Skeletal muscle tissue (tissue), 4 donors: ENCODE results near the gene DPYD. TPM values are rescaled to one million over a fixed set of nuclear protein-coding genes. Genes with fewer than 3 reads are reported as not detected.

ENCODE experiments used
- H3K27ac ChIP-seq: one replicate; pipeline ENCODE4 v1.7.0; 2013; ENCODE audit warnings: mild to moderate bottlenecking, low read depth, low read length, inconsistent platforms
- H3K27me3 ChIP-seq, 3 donors: one replicate each; pipeline ENCODE4 v1.7.0; 2013; ENCODE audit warnings: low read length in 3 of 3; ENCODE audit not compliant: control insufficient read depth in 3 of 3, insufficient read depth in 3 of 3
- H3K36me3 ChIP-seq, 3 donors: one replicate each; pipeline ENCODE4 v1.7.0; 2013; ENCODE audit warnings: low read length in 3 of 3; ENCODE audit not compliant: control insufficient read depth in 3 of 3, insufficient read depth in 3 of 3
- H3K4me1 ChIP-seq, 3 donors: one replicate each; pipeline ENCODE4 v1.7.0; 2013; ENCODE audit warnings: low read length in 3 of 3, mild to moderate bottlenecking in 3 of 3; ENCODE audit not compliant: control insufficient read depth in 3 of 3, insufficient read depth in 3 of 3
- H3K4me3 ChIP-seq, 3 donors: one replicate each; pipeline ENCODE4 v1.7.0; 2013; ENCODE audit warnings: low read length in 3 of 3
- H3K9ac ChIP-seq, 3 donors: one replicate each; pipeline ENCODE4 v1.7.0; 2013; ENCODE audit warnings: low read length in 3 of 3, mild to moderate bottlenecking in 3 of 3, moderate library complexity in 2 of 3, low read depth in 1 of 3
- H3K9me3 ChIP-seq, 3 donors: one replicate each; pipeline ENCODE4 v1.7.0; 2013; ENCODE audit warnings: low read length in 3 of 3; ENCODE audit not compliant: control insufficient read depth in 3 of 3
- total RNA-seq: library from RNA; depleted of rRNA; stranded (reverse); fragments of >200 nt; gene quantifications from one replicate; pipeline ENCODE4 v1.2.3, GENCODE V29; 2014
- donor health status: Osteomylitis.

Gene DPYD
- total RNA-seq, 1 donor from 2014 or later: 18.8 TPM

DNA sequence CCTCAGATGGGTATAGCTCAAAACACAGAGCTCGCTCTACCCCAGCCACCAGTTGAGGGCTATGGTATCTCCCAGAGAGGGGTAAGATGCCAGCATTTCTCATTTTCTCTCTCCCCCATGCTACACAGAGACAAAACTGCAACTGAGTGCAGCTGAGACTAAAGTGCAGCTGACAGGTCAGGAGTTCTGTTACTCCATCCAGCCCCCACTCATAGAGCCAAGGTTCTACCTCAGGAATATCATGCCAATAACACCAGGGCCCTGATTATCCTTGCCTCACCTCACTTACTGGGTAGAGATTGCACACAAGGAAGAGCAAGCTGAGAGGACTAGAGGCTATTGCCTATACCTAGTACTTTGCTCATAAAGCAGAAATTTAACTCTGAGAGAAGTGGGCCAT, 34.6 kb downstream of the DPYD start:
- Histone ChIP-seq H3K4me1 (no peaks in the 10 kb centered on the region), H3K9ac (no peak overlapping the region), H3K27ac (no peak overlapping the region), H3K27me3 (no peaks in the 10 kb centered on the region), H3K4me3 (no peak overlapping the region), H3K36me3 (peaks cover 0 to 4% (median 2%) of the 10 kb centered on the region in 3 donors), H3K9me3 (peaks cover 0 to 3% (median 0%) of the 10 kb centered on the region in 3 donors)

DNA sequence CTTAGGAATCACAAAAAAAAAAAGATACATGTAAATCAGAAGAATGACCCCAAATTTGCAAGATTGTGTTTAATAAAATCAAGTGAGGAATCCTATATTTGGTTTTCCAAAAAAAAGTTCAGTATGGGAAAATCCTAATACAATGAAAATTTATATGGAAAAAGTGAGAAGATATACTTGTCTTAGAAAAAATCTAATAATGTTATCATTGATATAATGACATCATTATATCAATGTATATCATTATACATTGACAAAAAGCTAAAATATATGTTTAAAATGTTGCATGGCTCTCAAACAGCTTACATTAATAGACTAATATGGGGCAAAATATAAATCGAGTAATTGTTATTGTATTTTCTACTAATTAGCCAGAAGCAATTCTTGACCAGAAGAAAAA, 37.0 kb downstream of the DPYD start:
- Histone ChIP-seq H3K9me3 (peaks cover 0 to 3% (median 0%) of the 10 kb centered on the region in 3 donors), H3K4me1 (no peaks in the 10 kb centered on the region), H3K27ac (no peak overlapping the region), H3K27me3 (no peaks in the 10 kb centered on the region), H3K4me3 (no peak overlapping the region), H3K9ac (no peak overlapping the region), H3K36me3 (peaks cover 0 to 4% (median 4%) of the 10 kb centered on the region in 3 donors)

DNA sequence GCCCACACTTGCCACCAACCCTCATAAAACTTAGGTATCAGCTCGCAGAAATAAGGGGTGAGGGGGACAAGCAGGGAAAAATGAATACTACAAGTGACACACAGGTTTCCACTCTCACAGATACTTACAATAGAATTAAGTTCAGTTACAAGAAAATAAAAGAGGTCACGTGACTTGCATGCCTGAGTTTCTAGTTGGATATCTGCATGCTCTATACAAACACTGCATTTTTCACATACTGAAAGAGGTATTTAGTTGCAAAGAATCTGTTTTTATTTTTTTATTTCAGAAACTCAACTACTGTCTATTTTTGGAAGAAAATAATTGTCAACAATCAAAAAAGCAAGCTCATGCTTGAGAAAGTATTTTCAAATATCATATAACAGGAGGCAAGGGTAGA, 43.5 kb downstream of the DPYD start:
- no peaks in the 10 kb centered on the region for H3K4me1 ChIP-seq
- no peak overlapping the region for H3K27ac ChIP-seq
- H3K36me3 ChIP-seq: peaks cover 0 to 4% (median 4%) of the 10 kb centered on the region in 3 donors
- no peak overlapping the region for H3K4me3 ChIP-seq
- no peak overlapping the region for H3K9ac ChIP-seq
- H3K9me3 ChIP-seq: no peaks in the 10 kb centered on the region
- H3K27me3 ChIP-seq: no peaks in the 10 kb centered on the region

DNA sequence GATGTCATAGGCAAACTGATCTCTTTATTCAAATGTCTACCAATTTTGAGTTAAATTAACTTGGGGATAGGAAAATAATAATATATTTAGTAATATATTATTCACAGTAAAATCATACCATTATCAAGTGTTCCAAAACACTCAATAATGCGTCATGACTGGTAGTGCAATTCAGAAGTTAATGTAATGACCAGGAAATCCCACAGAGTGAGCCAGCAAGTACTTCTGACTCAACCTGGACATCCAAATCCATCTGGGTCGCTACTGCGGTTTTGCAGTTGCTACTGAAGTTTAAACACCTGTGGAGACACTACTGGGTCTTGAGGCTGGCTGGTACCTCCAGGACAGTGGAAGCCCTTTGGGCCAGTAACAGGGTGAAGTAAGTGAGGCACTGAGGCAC, 44.8 kb downstream of the DPYD start:
- Histone ChIP-seq H3K4me1 (no peaks in the 10 kb centered on the region), H3K9me3 (no peaks in the 10 kb centered on the region), H3K27ac (no peak overlapping the region), H3K27me3 (no peaks in the 10 kb centered on the region), H3K4me3 (no peak overlapping the region), H3K36me3 (peaks cover 0 to under 1% (median 0%) of the 10 kb centered on the region in 3 donors), H3K9ac (no peak overlapping the region)

DNA sequence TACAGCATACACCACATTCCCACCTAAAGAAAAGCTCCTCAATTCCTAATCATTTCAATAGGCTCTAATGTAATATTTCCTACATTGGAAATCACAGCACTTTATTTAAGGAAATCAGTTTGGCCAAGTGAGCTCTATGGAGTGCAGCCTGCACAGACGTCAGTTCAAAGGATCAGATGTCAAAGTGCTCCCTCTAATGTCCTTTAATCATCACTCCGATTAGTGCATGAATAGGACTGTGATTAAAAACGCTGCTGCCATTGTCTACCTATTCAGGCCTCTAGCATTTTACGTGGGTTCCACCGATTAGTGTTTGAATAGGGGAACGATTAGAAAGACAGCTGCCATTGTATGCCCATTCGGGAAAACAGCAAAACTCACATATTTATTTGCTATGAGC, 50.2 kb downstream of the DPYD start:
- Histone ChIP-seq H3K27ac (no peak overlapping the region), H3K9me3 (no peaks in the 10 kb centered on the region), H3K9ac (no peak overlapping the region), H3K4me1 (no peaks in the 10 kb centered on the region), H3K36me3 (no peaks in the 10 kb centered on the region), H3K27me3 (no peaks in the 10 kb centered on the region), H3K4me3 (no peak overlapping the region)

DNA sequence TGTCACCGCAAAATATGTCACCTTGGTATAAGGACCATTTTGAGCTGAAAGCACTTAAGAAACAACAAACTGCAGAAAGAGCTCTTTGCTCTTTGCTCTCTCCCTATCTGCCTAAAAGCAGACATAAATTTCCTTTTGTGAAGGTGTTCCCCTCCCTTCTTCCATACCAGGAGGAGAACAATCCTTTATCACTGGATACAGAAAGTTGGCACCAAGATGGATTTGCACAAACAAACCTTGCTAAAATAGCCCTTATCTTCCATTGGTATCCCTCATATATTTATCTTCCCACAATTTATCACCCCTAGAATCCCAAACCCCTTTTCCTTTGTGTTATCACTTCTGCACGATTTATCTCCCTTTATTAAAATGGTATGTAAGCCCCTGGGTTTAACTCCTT, 51.4 kb downstream of the DPYD start:
- Histone ChIP-seq H3K9me3 (no peaks in the 10 kb centered on the region), H3K4me3 (no peak overlapping the region), H3K27me3 (no peaks in the 10 kb centered on the region), H3K27ac (no peak overlapping the region), H3K36me3 (no peaks in the 10 kb centered on the region), H3K4me1 (peaks cover 0 to 6% (median 0%) of the 10 kb centered on the region in 3 donors), H3K9ac (no peak overlapping the region)

DNA sequence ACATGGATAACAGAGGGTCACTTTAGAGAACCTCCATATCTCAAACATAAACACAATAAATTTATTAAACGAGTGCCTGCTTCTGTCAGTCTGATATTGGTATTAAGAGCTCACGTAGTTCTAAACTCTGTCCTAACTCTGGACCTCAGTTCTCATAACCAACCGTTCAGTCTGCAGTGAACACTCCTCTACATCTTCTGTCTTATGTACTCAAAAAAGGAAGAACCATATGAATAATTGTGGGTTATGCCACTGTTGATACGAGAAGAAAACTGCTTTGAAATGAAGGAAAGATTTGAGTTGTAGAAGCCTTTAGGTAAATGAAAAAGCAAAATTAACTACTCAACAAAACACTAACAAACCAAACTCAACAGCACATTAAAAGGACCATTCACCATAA, 53.7 kb downstream of the DPYD start:
- no peaks in the 10 kb centered on the region for H3K36me3 ChIP-seq

DNA sequence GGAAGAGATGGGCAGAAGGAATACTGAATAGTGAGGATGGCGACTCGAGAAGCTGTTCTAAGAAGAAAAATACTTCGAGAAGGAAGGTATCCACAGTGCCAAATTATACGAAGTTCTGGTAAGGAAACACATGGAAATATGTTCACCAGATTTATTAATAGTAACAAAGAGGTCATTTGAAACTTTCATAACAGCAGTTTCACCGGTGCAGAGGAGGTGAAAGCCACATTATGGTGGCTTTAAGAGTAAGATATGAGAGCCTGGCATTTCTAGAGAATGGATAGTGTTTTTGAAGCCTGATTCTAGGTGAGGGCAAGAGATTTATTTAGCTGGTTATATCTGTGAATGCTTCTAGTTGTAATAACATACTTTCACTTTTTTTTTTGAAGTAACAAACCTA, 56.2 kb downstream of the DPYD start:
- Histone ChIP-seq H3K36me3 (no peaks in the 10 kb centered on the region), H3K27ac (peak overlapping the region; percentile 26), H3K27me3 (no peaks in the 10 kb centered on the region), H3K9me3 (no peaks in the 10 kb centered on the region), H3K4me1 (peaks cover 0 to 6% (median 0%) of the 10 kb centered on the region in 3 donors), H3K4me3 (peak overlapping the region; percentile 2 to 50 (median 3)), H3K9ac (peak overlapping the region in 1 of 3 donors; percentile 9)

More for the DNA sequence above, 53.7 kb downstream of the DPYD start:
- Histone ChIP-seq H3K9me3 (no peaks in the 10 kb centered on the region), H3K9ac (no peak overlapping the region), H3K4me1 (peaks cover 0 to 6% (median 0%) of the 10 kb centered on the region in 3 donors), H3K27me3 (no peaks in the 10 kb centered on the region), H3K4me3 (no peak overlapping the region), H3K27ac (no peak overlapping the region)

DNA sequence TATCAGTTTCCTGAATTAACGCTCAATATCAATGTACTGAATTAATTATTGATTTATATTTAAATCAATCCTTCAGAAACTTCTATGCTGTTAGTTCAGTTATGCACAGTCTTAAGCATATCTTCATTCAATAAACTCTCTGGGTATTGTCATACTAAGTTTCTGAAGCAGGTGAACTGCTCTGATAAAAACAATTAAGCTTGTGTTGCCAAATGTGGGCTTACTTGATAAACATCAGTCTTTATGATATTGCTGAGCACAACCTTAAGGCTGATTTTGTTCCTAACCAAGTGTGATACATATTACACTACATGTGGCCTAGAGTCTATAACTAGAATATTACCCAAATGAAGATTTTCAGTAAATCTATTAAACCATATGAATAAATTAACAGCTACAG, 67.6 kb downstream of the DPYD start:
- H3K9me3 ChIP-seq: no peaks in the 10 kb centered on the region
- H3K9ac ChIP-seq: no peak overlapping the region
- no peaks in the 10 kb centered on the region for H3K27me3 ChIP-seq
- no peaks in the 10 kb centered on the region for H3K36me3 ChIP-seq
- no peak overlapping the region for H3K4me3 ChIP-seq
- H3K27ac ChIP-seq: no peak overlapping the region
- H3K4me1 ChIP-seq: peaks cover 0 to 8% (median 0%) of the 10 kb centered on the region in 3 donors

DNA sequence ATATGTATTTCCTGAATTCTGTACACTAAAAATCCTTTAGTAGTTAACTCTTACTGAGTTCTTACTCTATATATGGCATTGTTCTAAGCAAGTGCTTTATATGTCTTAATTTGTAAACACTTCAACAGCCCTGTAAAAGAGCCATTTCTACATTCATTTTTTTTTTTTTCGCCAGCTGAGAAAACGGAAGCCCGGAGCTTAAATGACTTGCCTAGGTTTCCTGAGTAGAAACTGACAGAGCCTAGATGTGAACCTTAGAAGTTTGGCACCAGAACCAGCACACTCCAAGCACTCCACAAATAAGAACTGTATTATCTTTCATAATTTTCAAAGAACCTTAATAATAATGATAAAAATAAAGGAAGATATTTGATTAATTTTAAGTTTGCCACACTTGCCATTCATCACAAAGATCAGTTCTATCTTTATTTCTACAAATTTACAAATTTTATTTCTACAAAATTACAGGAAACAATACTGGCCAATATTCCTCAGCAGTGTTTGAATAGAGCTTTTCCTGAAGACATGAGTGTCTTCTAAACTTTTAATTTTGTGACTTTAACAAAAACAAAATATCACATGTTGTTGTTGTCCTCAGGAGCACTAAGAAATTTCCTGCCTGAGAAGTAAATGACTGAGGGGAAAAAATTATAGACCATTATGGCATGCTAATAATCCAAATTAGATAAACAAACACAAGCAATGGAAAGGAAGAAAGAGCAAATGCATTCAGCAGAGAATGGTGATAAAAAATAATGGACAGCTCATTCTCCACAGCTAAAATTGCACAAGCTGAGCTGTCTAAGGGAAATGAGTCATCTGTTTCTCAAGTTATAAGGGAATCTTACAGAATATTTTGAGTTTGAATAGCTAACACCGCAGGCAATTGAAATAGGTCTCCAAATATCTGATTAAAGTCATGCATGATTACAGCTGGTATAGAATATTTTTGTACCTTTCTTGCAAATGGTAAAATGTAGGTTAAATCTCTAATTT, 71.2 kb downstream of the DPYD start:
- peaks cover 4 to 7% (median 6%) of the 10 kb centered on the region in 3 donors for H3K36me3 ChIP-seq

More for the DNA sequence above, 71.2 kb downstream of the DPYD start:
- Histone ChIP-seq H3K4me1 (peaks cover 0 to 8% (median 0%) of the 10 kb centered on the region in 3 donors), H3K9ac (no peak overlapping the region), H3K4me3 (no peak overlapping the region), H3K9me3 (no peaks in the 10 kb centered on the region), H3K27me3 (no peaks in the 10 kb centered on the region), H3K27ac (no peak overlapping the region)
